Upper lobe of left lung (tissue), 4 donors: ENCODE results near the gene TRPC3.

Source experiments
- EP300 ChIP-seq, 4 donors: sonication (generic); formaldehyde crosslinking; IDR thresholded peaks; one replicate each; pipeline ENCODE4 v1.5.1; 2017; ENCODE audit warnings: antibody characterized with exemption in 4 of 4, control low read depth in 2 of 4
- POLR2AphosphoS5 ChIP-seq, 2 donors: sonication (generic); formaldehyde crosslinking; IDR thresholded peaks; one replicate each; pipeline ENCODE4 v1.5.1; 2017; ENCODE audit warnings: antibody characterized with exemption in 2 of 2

DNA sequence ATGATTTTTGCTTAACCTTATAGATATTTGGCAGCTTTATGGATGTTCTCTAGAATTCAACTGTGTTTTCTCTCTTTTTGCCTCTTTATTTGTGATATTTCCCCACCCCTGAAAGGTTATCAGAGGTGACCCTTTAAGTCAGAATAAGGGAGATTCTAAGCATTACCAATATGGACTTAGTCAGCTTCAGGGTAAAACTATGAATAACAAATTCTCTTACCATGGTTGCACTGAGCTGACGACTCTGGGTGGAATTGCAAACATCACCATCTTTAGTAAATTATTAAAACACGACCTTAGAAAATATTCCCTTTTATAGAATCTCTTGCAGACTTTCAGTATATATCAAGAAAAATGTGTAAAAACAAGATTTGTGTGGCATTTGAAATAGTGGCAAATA, 21.6 kb downstream of the TRPC3 start:
- TF ChIP-seq EP300 (IDR thresholded peaks at IDR 0.05), result no peak
- no peak for TF ChIP-seq POLR2AphosphoS5 (IDR thresholded peaks at IDR 0.05)
